Gastrocnemius medialis (tissue), 4 donors: ENCODE data around the gene GOLGA1. TPM values are rescaled to one million over a fixed set of nuclear protein-coding genes. Genes with fewer than 3 reads are reported as not detected.
"Not testable (repeated sequence)": the region's sequence is repeated elsewhere in the genome, so short reads cannot be mapped to it uniquely, and the experiment has no call there.

Source experiments
- ATAC-seq, 2 donors: fragments of 150-250 bp; one replicate each; pipeline ENCODE4 v1.9.1; 2016
- DNase-seq, 2 donors: peaks; one replicate each; pipeline ENCODE4 v3.0.0-alpha.2; 2019
- H3K27ac ChIP-seq, 4 donors: fragments of 200-600 bp; sonication (generic); 1 replicate in 1 of 4; 2 replicates in 3 of 4; pipeline ENCODE4 v1.5.1; 2016 to 2018; ENCODE audit warnings: mild to moderate bottlenecking in 2 of 4, moderate library complexity in 1 of 4
- H3K27me3 ChIP-seq, 3 donors: fragments of 200-600 bp; sonication (generic) in 2 of 3; 1 replicate in 1 of 3; 2 replicates in 2 of 3; pipeline versions ENCODE4 v1.5.1 to v1.6.0; 2016 to 2019; ENCODE audit warnings: mild to moderate bottlenecking in 1 of 3, moderate library complexity in 1 of 3
- H3K36me3 ChIP-seq, 2 donors: fragments of 200-600 bp; sonication (generic) in 1 of 2; one replicate each; pipeline ENCODE4 v1.5.1; 2017 to 2018
- H3K4me1 ChIP-seq, 2 donors: fragments of 200-600 bp; sonication (generic) in 1 of 2; one replicate each; pipeline ENCODE4 v1.5.1; 2016 to 2017; ENCODE audit warnings: mild to moderate bottlenecking in 2 of 2
- H3K4me3 ChIP-seq, 4 donors: fragments of 200-600 bp; sonication (generic) in 3 of 4; 1 replicate in 1 of 4; 2 replicates in 3 of 4; pipeline ENCODE4 v1.5.1; 2016 to 2019; ENCODE audit warnings: mild to moderate bottlenecking in 2 of 4
- H3K9me3 ChIP-seq, 3 donors: fragments of 200-600 bp; sonication (generic) in 2 of 3; 1 replicate in 1 of 3; 2 replicates in 2 of 3; pipeline ENCODE4 v1.5.1; 2016 to 2019
- POLR2A ChIP-seq, 2 donors: fragments of 450-650 bp; IDR thresholded peaks; one replicate each; pipeline ENCODE4 v1.6.1; 2017; ENCODE audit warnings: antibody characterized with exemption in 2 of 2, mild to moderate bottlenecking in 2 of 2, moderate library complexity in 2 of 2
- in situ Hi-C, 4 donors: fragments of 200-750 bp; cut with MboI; loops; one replicate each; pipeline versions ENCODE4 v1.15.0 to v1.8.0; 2017; ENCODE audit warnings: low sequenced_read_pairs in 4 of 4
- intact Hi-C: fragments of 100-400 bp; cut with DNase I; formaldehyde crosslinking; loops from one replicate; pipeline ENCODE4 v1.15.1; 2023; ENCODE audit warnings: low total_unique reads
- total RNA-seq, 4 donors: library from RNA; depleted of rRNA; stranded (reverse); fragments of >200 nt; gene quantifications; one replicate each; pipeline versions ENCODE4 v1.1.0 to v1.2.3, GENCODE V29; 2016
- TF ChIP-seq, protein P1 (sequence below), 5 experiments: fragments of 450-650 bp in 3 of 5; fragments of 200-600 bp in 2 of 5; sonication (generic) in 2 of 5; IDR thresholded peaks in 4 of 5; conservative IDR thresholded peaks in 1 of 5; 1 replicate in 4 of 5; 2 replicates in 1 of 5; pipeline ENCODE4 v1.5.1; 2016 to 2019; ENCODE audit warnings: antibody characterized with exemption in 5 of 5, mild to moderate bottlenecking in 3 of 5, moderate library complexity in 3 of 5

The GOLGA1 gene
- total RNA-seq, 4 donors from 2014 or later, result 12.2 to 20.5 (median 18.6) TPM

DNA sequence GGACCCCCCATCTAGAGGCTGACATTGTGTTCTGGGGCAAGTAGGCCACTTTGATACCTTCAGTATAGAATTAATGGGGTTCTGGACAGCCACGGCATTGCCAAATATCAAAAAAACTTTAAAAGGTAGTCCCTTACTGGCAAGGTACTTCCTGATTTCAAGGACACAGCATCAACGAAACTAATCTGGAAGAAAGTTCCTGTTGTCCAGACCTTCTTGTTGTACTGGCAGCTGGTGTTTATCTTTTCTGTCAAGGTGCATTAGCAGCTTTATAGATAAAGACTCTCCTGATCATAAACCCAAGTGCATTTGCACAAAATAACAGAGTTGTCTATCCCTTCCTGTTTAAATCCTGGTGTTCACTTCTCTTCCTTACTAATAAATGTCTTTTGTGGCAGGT is 23.7 kb upstream of the GOLGA1 start:
- no peak for TF ChIP-seq POLR2A (IDR thresholded peaks at IDR 0.05)
- TF ChIP-seq, protein P1, sequence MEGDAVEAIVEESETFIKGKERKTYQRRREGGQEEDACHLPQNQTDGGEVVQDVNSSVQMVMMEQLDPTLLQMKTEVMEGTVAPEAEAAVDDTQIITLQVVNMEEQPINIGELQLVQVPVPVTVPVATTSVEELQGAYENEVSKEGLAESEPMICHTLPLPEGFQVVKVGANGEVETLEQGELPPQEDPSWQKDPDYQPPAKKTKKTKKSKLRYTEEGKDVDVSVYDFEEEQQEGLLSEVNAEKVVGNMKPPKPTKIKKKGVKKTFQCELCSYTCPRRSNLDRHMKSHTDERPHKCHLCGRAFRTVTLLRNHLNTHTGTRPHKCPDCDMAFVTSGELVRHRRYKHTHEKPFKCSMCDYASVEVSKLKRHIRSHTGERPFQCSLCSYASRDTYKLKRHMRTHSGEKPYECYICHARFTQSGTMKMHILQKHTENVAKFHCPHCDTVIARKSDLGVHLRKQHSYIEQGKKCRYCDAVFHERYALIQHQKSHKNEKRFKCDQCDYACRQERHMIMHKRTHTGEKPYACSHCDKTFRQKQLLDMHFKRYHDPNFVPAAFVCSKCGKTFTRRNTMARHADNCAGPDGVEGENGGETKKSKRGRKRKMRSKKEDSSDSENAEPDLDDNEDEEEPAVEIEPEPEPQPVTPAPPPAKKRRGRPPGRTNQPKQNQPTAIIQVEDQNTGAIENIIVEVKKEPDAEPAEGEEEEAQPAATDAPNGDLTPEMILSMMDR (IDR thresholded peaks at IDR 0.05 in 4 of 5, conservative IDR thresholded peaks at IDR 0.05 in 1 of 5), result no peak
- in situ Hi-C loops (no loop called here), intact Hi-C loops (loop anchor here (1.0 kb wide), 1 partner anchor 37 kb away; no protein-coding TSS in a partner anchor)
- H3K9me3 ChIP-seq, result no peaks in the 10 kb centered on the region
- ATAC-seq, result no peak
- no peak overlapping the region for H3K27ac ChIP-seq
- no peak overlapping the region for H3K4me3 ChIP-seq
- H3K27me3 ChIP-seq, result no peaks in the 10 kb centered on the region
- H3K4me1 ChIP-seq, result peaks cover 0 to 3% of the 10 kb centered on the region in 2 donors
- H3K36me3 ChIP-seq, result no peaks in the 10 kb centered on the region
- DNase-seq, result no peak

GRCh38 chr9:124964056-124964455 is 23.2 kb upstream of the GOLGA1 start:
- in situ Hi-C loops, result no loop called here
- no peaks in the 10 kb centered on the region for H3K27me3 ChIP-seq
- DNase-seq (no peak), ATAC-seq (no peak)
- intact Hi-C loops, result loop anchor here (1.0 kb wide), 1 partner anchor 37 kb away; no protein-coding TSS in a partner anchor
- no peaks in the 10 kb centered on the region for H3K36me3 ChIP-seq
- H3K9me3 ChIP-seq, result no peaks in the 10 kb centered on the region
- no peaks in the 10 kb centered on the region for H3K4me1 ChIP-seq
- no peak overlapping the region for H3K4me3 ChIP-seq
- TF ChIP-seq, protein P1 (IDR thresholded peaks at IDR 0.05 in 4 of 5, conservative IDR thresholded peaks at IDR 0.05 in 1 of 5), result no peak
- no peak for TF ChIP-seq POLR2A (IDR thresholded peaks at IDR 0.05)
- no peak overlapping the region for H3K27ac ChIP-seq

DNA sequence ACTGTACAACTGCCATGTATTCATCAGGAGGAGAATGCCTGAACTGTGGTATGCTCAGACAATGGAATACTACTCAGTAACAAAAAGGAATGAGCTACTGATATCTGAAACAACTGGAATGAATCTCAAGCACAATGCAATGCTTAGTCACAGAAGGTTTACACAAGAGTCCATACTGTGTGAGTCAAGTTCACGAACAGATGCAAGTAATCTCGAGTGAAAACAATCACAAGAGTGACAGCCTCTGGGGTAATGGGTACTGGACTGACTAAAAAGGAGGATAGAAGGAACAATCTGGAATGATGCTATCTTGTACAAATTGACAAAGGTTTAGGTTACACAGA is 19.5 kb upstream of the GOLGA1 start:
- no peak for ATAC-seq
- intact Hi-C loops, result no loop called here
- Histone ChIP-seq H3K27me3 (no peaks in the 10 kb centered on the region), H3K36me3 (no peaks in the 10 kb centered on the region), H3K9me3 (no peaks in the 10 kb centered on the region), H3K4me3 (no peak overlapping the region), H3K27ac (no peak overlapping the region), H3K4me1 (no peaks in the 10 kb centered on the region)
- TF ChIP-seq POLR2A (IDR thresholded peaks at IDR 0.05), result no peak
- TF ChIP-seq, protein P1 (IDR thresholded peaks at IDR 0.05 in 4 of 5, conservative IDR thresholded peaks at IDR 0.05 in 1 of 5), result no peak
- in situ Hi-C loops, result no loop called here
- no peak for DNase-seq

DNA sequence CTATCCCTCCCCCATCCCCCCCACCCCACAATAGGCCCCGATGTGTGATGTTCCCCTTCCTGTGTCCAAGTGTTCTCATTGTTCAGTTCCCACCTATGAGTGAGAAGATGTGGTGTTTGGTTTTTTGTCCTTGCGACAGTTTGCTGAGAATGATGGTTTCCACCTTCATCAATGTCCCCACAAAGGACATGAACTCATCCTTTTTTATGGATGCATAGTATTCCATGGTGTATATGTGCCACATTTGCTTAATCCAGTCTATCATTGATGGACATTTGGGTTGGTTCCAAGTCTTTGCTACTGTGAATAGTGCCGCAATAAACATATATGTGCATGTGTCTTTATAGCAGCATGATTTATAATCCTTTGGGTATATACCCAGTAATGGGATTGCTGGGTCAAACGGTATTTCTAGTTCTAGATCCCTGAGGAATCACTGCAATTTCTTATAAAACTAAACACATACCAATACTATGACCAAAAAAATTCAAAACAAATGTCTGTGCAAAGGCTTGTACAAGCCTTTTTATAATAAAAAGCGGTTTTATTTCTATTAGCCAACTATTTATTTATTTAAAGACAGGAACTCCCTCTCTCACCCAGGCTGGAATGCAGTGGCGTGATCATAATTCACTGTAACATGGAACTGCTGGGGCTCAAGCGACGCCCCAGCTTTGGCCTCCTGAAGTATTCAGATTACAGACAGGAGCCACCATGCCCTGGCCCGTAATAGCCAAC is 19.0 kb upstream of the GOLGA1 start:
- H3K36me3 ChIP-seq, H3K27me3 ChIP-seq, H3K9me3 ChIP-seq, H3K4me1 ChIP-seq, in situ Hi-C loops, H3K4me3 ChIP-seq, ATAC-seq, H3K27ac ChIP-seq, intact Hi-C loops, DNase-seq: not testable (repeated sequence)

GRCh38 chr9:124954255-124954654 is 13.4 kb upstream of the GOLGA1 start:
- DNase-seq, result no peak
- ATAC-seq, result no peak
- Histone ChIP-seq H3K27ac (no peak overlapping the region), H3K4me3 (no peak overlapping the region), H3K9me3 (no peaks in the 10 kb centered on the region), H3K4me1 (no peaks in the 10 kb centered on the region), H3K36me3 (peaks cover 0 to 5% of the 10 kb centered on the region in 2 donors), H3K27me3 (no peaks in the 10 kb centered on the region)
- intact Hi-C loops, result no loop called here
- in situ Hi-C loops, result no loop called here
- TF ChIP-seq, protein P1 (IDR thresholded peaks at IDR 0.05 in 4 of 5, conservative IDR thresholded peaks at IDR 0.05 in 1 of 5), result no peak
- no peak for TF ChIP-seq POLR2A (IDR thresholded peaks at IDR 0.05)
